GM12872 (cell line): ENCODE results near the gene GARNL3.

Experiments
- TF ChIP-seq, protein P1 (sequence below): IDR thresholded peaks from 3 replicates; pipeline ENCODE4 v1.5.1; 2011; ENCODE audit warnings: low read depth, mild to moderate bottlenecking, low read length, moderate library complexity; ENCODE audit not compliant: insufficient read depth

Gene GARNL3

DNA sequence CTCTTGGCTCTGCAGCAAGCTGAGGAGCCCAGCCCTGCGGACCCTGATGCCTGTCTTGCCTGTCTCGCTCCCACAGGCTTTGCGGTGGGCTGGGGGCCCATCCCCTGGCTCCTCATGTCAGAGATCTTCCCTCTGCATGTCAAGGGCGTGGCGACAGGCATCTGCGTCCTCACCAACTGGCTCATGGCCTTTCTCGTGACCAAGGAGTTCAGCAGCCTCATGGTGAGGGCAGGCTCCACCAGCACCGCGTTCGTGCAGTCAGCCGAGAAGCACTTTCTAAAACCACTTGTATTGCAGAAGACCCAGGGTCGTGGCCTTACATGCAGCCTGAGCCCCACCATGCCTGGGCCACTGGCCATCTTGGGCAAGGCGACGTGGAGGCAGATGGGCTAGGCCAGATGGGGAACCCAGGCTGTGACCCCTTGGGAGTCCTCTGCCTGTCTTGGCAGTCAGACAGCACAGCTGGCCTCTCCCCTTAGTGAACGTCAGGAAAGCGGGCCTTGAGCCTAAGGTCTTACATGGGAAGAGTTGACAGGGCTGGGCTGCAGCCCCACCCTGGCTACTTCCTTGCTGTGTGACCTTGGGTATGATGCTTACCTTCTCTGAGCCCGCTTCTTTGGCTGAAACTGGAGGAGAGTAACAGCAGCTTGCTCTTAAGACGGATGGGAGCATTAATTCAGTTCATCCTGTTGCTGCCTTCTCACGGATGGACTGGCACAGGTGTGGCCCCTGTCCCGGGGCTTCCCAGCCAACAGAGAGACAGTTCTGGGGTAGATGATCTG lies 141.0 kb downstream of the GARNL3 start:
- TF ChIP-seq, protein P1, sequence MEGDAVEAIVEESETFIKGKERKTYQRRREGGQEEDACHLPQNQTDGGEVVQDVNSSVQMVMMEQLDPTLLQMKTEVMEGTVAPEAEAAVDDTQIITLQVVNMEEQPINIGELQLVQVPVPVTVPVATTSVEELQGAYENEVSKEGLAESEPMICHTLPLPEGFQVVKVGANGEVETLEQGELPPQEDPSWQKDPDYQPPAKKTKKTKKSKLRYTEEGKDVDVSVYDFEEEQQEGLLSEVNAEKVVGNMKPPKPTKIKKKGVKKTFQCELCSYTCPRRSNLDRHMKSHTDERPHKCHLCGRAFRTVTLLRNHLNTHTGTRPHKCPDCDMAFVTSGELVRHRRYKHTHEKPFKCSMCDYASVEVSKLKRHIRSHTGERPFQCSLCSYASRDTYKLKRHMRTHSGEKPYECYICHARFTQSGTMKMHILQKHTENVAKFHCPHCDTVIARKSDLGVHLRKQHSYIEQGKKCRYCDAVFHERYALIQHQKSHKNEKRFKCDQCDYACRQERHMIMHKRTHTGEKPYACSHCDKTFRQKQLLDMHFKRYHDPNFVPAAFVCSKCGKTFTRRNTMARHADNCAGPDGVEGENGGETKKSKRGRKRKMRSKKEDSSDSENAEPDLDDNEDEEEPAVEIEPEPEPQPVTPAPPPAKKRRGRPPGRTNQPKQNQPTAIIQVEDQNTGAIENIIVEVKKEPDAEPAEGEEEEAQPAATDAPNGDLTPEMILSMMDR: no peak

DNA sequence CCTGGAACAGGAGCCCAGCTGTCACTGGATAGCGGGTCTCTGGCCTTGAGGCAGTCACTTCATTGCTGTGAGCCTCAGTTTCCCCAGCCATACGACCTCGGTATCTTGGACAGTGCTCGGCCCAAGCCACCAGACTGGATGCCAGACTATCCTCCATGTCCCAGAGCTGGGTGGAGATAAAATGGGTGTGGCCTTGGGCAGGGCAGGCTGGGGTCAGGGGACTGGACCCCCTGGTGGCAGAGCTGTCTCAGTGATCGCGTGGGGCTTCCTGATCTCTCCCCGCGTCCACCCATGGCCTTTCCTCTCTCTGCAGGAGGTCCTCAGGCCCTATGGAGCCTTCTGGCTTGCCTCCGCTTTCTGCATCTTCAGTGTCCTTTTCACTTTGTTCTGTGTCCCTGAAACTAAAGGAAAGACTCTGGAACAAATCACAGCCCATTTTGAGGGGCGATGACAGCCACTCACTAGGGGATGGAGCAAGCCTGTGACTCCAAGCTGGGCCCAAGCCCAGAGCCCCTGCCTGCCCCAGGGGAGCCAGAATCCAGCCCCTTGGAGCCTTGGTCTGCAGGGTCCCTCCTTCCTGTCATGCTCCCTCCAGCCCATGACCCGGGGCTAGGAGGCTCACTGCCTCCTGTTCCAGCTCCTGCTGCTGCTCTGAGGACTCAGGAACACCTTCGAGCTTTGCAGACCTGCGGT lies 142.4 kb downstream of the GARNL3 start:
- TF ChIP-seq, protein P1: no peak

- TF ChIP-seq, protein P1: no peak
These were observed 142.9 kb downstream of the GARNL3 start for GRCh38 chr9:127407492-127407843.

DNA sequence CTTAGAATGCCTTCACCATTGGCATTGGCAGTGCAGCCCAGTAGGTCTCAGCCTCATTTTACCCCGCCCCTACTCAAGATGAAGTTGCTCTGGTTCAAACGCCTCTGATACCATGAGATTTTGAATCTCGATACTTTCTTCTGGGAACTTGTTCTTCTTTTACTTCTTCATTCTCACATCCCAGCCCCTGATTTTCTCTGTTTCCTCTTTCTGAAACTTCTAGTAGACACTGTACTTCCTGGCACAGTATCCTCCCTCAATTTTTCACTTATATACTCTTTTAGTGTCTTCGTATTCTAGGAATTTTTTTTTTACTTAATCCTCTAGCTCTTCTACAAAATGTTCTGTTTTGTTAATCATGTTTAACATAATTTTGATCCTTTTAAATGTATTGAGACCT lies 146.5 kb downstream of the GARNL3 start:
- TF ChIP-seq, protein P1: no peak

- TF ChIP-seq, protein P1: no peak
These were observed 150.6 kb downstream of the GARNL3 start for GRCh38 chr9:127415141-127415540.

GRCh38 chr9:127415657-127416056 lies 151.1 kb downstream of the GARNL3 start:
- TF ChIP-seq, protein P1: no peak

DNA sequence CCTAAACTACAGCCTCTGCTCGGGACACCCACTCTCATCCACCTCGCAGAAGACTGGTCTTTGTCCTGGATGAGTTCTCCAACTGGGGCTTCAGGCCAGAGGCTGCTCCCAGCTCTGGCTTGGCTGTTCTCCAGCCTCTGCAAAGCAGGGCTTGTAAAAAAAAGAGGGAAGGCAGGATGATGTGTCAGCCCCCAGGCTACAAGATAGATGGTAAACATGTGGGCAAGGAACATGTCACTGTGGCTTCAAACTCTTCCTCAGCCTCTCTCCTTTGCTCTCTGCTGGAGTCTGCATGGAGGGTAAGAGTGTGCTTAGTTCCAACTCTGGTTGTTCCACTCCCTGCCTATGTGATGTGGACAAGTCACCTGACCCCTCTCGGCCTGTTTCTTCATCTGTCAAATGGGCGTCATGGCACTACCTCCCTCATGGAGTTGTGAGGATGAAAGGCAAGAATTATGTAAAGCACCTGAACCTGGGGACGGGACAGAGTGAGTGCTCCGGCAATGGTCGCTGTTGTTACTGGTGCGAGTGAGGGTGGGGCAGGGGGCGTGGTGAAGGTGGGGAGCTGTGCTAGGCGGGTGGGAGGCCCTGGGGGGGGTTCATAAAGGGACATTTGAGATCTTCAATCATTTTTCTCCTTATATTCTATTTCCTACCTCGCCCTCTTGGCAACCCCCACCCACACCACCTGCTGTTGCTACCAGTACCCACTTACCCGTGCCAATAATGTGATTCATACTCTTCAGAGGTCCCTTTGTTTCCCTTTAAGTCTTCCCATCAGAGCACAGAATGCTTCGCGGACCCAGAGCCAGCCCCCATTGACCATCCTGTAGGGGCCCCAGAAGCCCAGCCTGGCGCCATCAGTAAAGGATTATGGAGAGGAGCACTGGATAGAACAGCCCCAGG lies 152.8 kb downstream of the GARNL3 start:
- TF ChIP-seq, protein P1: no peak
